Heart right ventricle (tissue), 16 donors: ENCODE data around the gene DOCK1. TPM values are rescaled to one million over a fixed set of nuclear protein-coding genes. Genes with fewer than 3 reads are reported as not detected.

ENCODE experiments used
- ATAC-seq, 8 donors: fragments of 200-7000 bp; cut with Tn5 transposase; one replicate each; pipeline ENCODE4 v1.9.1; 2020; ENCODE audit warnings: mild to moderate bottlenecking in 8 of 8, moderate library complexity in 8 of 8, moderate number of reproducible peaks in 1 of 8
- DNase-seq, 2 donors: peaks; one replicate each; pipeline ENCODE4 v3.0.0-alpha.2; 2020
- H3K27ac ChIP-seq, 10 donors: fragments of 200-600 bp; sonication (generic) in 2 of 10; one replicate each; pipeline versions ENCODE4 v1.5.0 to v1.8.0; 2020 to 2022; ENCODE audit warnings: mild to moderate bottlenecking in 3 of 10
- H3K27me3 ChIP-seq, 7 donors: fragments of 200-600 bp; one replicate each; pipeline ENCODE4 v1.8.0; 2021 to 2022; ENCODE audit warnings: mild to moderate bottlenecking in 2 of 7
- H3K36me3 ChIP-seq, 9 donors: fragments of 200-600 bp; sonication (generic) in 1 of 9; one replicate each; pipeline versions ENCODE4 v1.5.0 to v1.8.0; 2020 to 2022; ENCODE audit warnings: mild to moderate bottlenecking in 2 of 9
- H3K4me1 ChIP-seq, 9 donors: fragments of 200-600 bp; sonication (generic) in 1 of 9; one replicate each; pipeline versions ENCODE4 v1.5.0 to v1.8.0; 2020 to 2022; ENCODE audit warnings: mild to moderate bottlenecking in 4 of 9
- H3K4me3 ChIP-seq, 10 donors: fragments of 200-600 bp; sonication (generic) in 2 of 10; one replicate each; pipeline versions ENCODE4 v1.5.0 to v1.8.0; 2020 to 2022; ENCODE audit warnings: mild to moderate bottlenecking in 7 of 10, moderate library complexity in 2 of 10
- H3K9me3 ChIP-seq, 11 donors: fragments of 200-600 bp in 10 of 11; sonication (generic) in 2 of 11; one replicate each; pipeline versions ENCODE4 v1.5.0 to v1.8.0; 2013 to 2022; ENCODE audit warnings: mild to moderate bottlenecking in 2 of 11, control low read depth in 1 of 11, moderate library complexity in 1 of 11
- CTCF ChIP-seq, 9 donors: fragments of 200-600 bp; sonication (generic) in 2 of 9; IDR thresholded peaks; one replicate each; pipeline versions ENCODE4 v1.5.0 to v1.8.0; 2021 to 2022; ENCODE audit warnings: antibody characterized with exemption in 9 of 9, mild to moderate bottlenecking in 5 of 9, moderate library complexity in 1 of 9
- WGBS, 2 donors: extraction: QIAGEN DNeasy Blood & Tissue Kit; methylation state at CpG; one replicate each; pipeline ENCODE4 v1.1.7; 2013; ENCODE audit warnings: inconsistent platforms in 1 of 2; 5-methylcytosine and 5-hydroxymethylcytosine counted together
- intact Hi-C, 10 donors: fragments of 100-400 bp; cut with DNase I; formaldehyde crosslinking; loops; one replicate each; pipeline versions ENCODE4 v1.11.1 to v1.14.2; 2022
- polyA plus RNA-seq, 2 donors: library from polyadenylated mRNA; stranded (reverse); fragments of 200-250 nt; gene quantifications; one replicate each; pipeline ENCODE4 v1.2.3, GENCODE V29; 2013
- total RNA-seq, 10 donors: library from RNA; stranded (reverse); fragmentation: NEBNext Ultra II Directional in 3 of 10; extraction: Animal tissue kit (Norgen Biotek cat#: 25700) in 3 of 10; gene quantifications; one replicate each; pipeline versions ENCODE4 v1.2.1 to v1.2.4, GENCODE V29; 2021 to 2023
- donor health status: Arrhythmogenic right ventricular cardiomyopathy.
- donor health status: ischemic (EF 13 %, LVEDD 7.1; RV severe dilation, severe dysfunction).
- donor health status: healthy with polysubstance abuse.
- donor health status: DM: no; HTN: yes; CAD: no.
- donor health status: DM: no; HTN: no; CAD: no.
- donor health status: ischemic (EF 25% LVEDD 6.9; RV normal size, moderate dysfunction).
- donor health status: ischemic (EF 25% LVEDD 5.7; RV mildly dilated, moderate dysfunction).
- donor health status: healthy.
- donor health status: DM: yes; HTN: yes; CAD: no.
- donor health status: Ischemic cardiomyopathy.
- donor health status: ischemic (EF 35%, LVEDD 5.7; RV mildly dilated, moderate dysfunction).
- donor health status: nonischemic (EF 11% LVEDD 7.7; RV severe dilation, severe dysfunction).
- donor health status: DM: yes; HTN: yes; CAD: no.
- donor health status: PGD.
- donor health status: ischemic (EF 29% LVEDD 5.4; RV normal size, mild dysfunction).
- donor health status: nonischemic (EF 23%, LVEDD 6.1; RV moderate dilation, normal function).

The DOCK1 gene
- total and polyA plus RNA-seq, 12 donors, result 7.8 to 26.7 (median 19.8) TPM

- H3K36me3 ChIP-seq, result peaks cover 0 to 89% (median 26%) of the 10 kb centered on the region in 9 donors
- no peaks in the 10 kb centered on the region for H3K4me1 ChIP-seq
- no peaks in the 10 kb centered on the region for H3K27me3 ChIP-seq
- DNase-seq (no peak), ATAC-seq (no peak)
- no peaks in the 10 kb centered on the region for H3K9me3 ChIP-seq
- no peak for TF ChIP-seq CTCF (IDR thresholded peaks at IDR 0.05)
- intact Hi-C loops, result no loop called here
- H3K27ac ChIP-seq, result no peak overlapping the region
- WGBS, 2 donors, result 88 to 89% methylated on average over 8 of the region's 8 CpGs
- H3K4me3 ChIP-seq, result no peak overlapping the region
Observed at GRCh38 chr10:127423218-127423915, 518.1 kb downstream of the DOCK1 start.

DNA sequence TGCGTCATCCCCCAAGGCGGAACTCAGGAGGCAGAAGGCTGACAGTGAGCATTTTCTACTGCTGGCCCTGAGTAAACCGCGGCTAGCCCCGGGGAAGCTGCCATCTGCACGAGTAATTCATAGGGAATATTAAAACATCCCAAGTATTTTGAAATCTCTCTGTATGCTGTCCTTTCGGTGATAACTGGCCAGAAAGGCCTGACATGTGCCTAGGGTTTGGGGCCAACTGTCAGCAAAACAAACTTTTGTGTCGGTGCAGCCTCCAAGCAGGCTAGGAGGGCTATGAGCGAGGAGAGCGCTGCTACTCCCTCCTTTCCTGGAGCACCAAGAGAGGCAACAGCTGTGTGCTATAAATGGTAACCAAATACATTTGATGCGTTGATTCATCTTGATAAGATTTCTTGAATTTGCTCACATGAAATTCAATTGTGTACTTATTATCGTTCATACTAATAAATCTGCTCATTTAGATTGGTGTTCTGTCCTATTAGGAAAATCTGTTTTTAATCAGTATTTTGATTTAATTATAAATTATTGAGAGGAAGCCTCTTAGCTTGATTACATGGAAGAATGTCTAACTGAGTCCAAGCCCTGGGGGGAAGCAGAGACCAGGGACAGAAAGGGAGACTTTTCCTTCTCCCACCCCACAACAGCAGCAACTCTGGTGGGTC is 519.5 kb downstream of the DOCK1 start:
- H3K27ac ChIP-seq, result no peak overlapping the region
- intact Hi-C loops, result no loop called here
- H3K4me1 ChIP-seq, result no peaks in the 10 kb centered on the region
- no peak for TF ChIP-seq CTCF (IDR thresholded peaks at IDR 0.05)
- H3K9me3 ChIP-seq, result no peaks in the 10 kb centered on the region
- DNase-seq, result no peak
- ATAC-seq, result peak in 5 of 8 donors; percentile 39 to 82 (median 50)
- WGBS, 2 donors, result 74 to 79% methylated on average over 12 of the region's 12 CpGs
- no peak overlapping the region for H3K4me3 ChIP-seq
- H3K27me3 ChIP-seq, result no peaks in the 10 kb centered on the region
- peaks cover 0 to 84% (median 24%) of the 10 kb centered on the region in 9 donors for H3K36me3 ChIP-seq

DNA sequence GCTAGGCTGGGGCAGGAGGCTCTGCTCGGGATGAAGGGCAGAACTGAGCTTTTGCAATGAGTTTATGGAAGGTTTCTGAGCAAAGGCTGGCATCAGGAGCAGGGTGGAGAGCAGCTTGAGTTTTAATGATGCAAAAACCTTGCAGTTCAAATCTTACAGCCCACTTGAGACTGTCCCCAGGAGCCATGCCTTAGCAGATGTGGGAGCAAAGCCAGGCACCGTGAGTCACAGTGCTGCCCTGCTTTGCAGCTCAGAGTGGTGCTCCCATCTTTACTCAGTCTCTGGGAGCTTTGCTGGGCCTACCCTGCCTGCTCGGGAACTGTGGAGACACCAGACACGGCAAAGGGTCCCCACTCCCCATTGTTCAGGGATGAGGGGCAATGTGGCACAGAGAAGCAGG is 521.5 kb downstream of the DOCK1 start:
- no peak for TF ChIP-seq CTCF (IDR thresholded peaks at IDR 0.05)
- Histone ChIP-seq H3K36me3 (peaks cover 0 to 80% (median 24%) of the 10 kb centered on the region in 9 donors), H3K4me3 (no peak overlapping the region), H3K27ac (no peak overlapping the region), H3K27me3 (no peaks in the 10 kb centered on the region), H3K4me1 (no peaks in the 10 kb centered on the region), H3K9me3 (no peaks in the 10 kb centered on the region)
- WGBS, 2 donors, result 94% methylated on average over 4 of the region's 4 CpGs
- DNase-seq (no peak), ATAC-seq (peak in 1 of 8 donors; percentile 34)
- intact Hi-C loops, result no loop called here

- peaks cover 0 to 77% (median 23%) of the 10 kb centered on the region in 9 donors for H3K36me3 ChIP-seq
- ATAC-seq (no peak), DNase-seq (no peak)
- no peaks in the 10 kb centered on the region for H3K4me1 ChIP-seq
- TF ChIP-seq CTCF (IDR thresholded peaks at IDR 0.05), result no peak
- H3K27ac ChIP-seq, result no peak overlapping the region
- H3K27me3 ChIP-seq, result no peaks in the 10 kb centered on the region
- no peak overlapping the region for H3K4me3 ChIP-seq
- 98 to 99% methylated on average over 6 of the region's 6 CpGs for WGBS, 2 donors
- intact Hi-C loops, result no loop called here
- H3K9me3 ChIP-seq, result no peaks in the 10 kb centered on the region
Observed at GRCh38 chr10:127427926-127428325, 522.7 kb downstream of the DOCK1 start.
